Measurements from ENCODE around the gene CNN1. TPM values are rescaled to one million over a fixed set of nuclear protein-coding genes. Genes with fewer than 3 reads are reported as not detected.

Gene CNN1
- total and polyA plus RNA-seq, 8 donors = 4.5 to 37.0 (median 8.1) TPM

DNA sequence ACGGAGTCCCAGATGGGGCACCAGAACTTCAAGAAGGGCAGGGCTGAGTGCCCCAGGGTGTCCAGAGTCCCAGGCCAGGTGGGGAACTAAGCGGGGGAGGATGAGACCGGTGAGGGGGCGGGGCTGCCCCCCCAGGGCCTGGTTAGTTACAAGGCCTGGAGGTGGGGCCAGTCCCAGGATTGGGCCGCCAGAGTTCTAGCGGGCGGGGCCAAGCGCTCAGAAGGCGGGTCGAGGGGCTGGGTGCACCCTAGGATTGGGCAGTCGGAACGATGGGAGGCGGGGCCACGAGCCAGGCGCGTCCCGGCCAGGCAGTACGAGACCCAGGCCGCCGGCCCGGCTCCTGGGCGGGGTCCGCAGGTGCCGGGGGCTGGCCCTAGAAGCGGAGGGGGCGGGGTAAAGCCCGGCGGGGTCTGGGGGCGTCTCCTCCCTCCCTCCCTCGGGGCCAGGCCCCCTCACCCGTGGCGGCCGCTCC lies 33.6 kb upstream of the CNN1 start:
- intact Hi-C loops (cut with DNase I) = no loop called here
- Histone ChIP-seq H3K36me3 (no peaks in the 10 kb centered on the region), H3K27ac (peak overlapping the region; percentile 91 to 98), H3K4me3 (peak overlapping the region; percentile 90 to 96), H3K4me1 (peaks cover 3 to 16% of the 10 kb centered on the region in 2 donors), H3K27me3 (no peaks in the 10 kb centered on the region), H3K9me3 (no peaks in the 10 kb centered on the region)
- ATAC-seq = peak; percentile 97
- TF ChIP-seq, protein P1, sequence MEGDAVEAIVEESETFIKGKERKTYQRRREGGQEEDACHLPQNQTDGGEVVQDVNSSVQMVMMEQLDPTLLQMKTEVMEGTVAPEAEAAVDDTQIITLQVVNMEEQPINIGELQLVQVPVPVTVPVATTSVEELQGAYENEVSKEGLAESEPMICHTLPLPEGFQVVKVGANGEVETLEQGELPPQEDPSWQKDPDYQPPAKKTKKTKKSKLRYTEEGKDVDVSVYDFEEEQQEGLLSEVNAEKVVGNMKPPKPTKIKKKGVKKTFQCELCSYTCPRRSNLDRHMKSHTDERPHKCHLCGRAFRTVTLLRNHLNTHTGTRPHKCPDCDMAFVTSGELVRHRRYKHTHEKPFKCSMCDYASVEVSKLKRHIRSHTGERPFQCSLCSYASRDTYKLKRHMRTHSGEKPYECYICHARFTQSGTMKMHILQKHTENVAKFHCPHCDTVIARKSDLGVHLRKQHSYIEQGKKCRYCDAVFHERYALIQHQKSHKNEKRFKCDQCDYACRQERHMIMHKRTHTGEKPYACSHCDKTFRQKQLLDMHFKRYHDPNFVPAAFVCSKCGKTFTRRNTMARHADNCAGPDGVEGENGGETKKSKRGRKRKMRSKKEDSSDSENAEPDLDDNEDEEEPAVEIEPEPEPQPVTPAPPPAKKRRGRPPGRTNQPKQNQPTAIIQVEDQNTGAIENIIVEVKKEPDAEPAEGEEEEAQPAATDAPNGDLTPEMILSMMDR (IDR thresholded peaks at IDR 0.05) = no peak
- DNase-seq = peak; percentile 88 to 99 (median 98)

DNA sequence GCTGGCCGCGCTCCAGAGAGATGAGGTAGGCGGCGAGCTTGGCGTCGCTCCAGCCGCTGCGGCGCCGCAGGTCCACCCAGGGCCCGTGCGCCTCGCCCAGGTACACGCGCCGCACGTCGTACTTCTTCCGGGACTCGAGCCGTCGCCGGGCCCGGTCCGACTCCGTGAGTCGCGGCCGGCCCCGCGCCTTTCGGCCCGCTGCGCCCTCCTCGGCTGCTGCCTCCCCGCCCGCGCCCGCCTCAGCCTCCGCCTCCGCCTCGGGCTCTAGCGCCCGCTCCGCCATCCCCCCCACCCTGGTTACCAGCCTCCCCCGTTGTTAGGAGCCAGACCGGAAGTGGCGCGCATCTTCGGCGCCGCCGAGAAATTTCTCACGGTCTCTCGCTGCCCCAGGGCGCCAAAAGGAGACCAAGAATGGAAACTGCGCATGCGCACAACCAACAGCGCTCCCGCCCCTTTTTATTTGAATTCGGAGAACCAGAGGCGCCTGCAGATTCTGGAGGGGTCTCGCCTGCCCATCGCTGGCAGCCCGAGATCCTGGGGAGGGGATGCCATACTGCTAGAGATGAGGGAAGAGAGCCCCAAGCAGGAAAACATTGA lies 33.0 kb upstream of the CNN1 start, which contains the start of gene ZNF653:
Gene ZNF653, minus strand, starts transcription at position 336 of the 597 bp plus-strand sequence. Its CDS starts 53 bp downstream, at position 283.
- TF ChIP-seq, protein P1 (IDR thresholded peaks at IDR 0.05) = no peak
- DNase-seq (peak; percentile 94 to 98 (median 96)), ATAC-seq (peak; percentile 82)
- H3K4me1 ChIP-seq = peaks cover 3 to 16% of the 10 kb centered on the region in 2 donors
- no peaks in the 10 kb centered on the region for H3K9me3 ChIP-seq
- no peaks in the 10 kb centered on the region for H3K27me3 ChIP-seq
- intact Hi-C loops (cut with DNase I) = no loop called here
- H3K36me3 ChIP-seq = no peaks in the 10 kb centered on the region
- H3K27ac ChIP-seq = peak within 1 kb of the TSS; percentile 91 to 98
- H3K4me3 ChIP-seq = peak within 1 kb of the TSS; percentile 90 to 96

DNA sequence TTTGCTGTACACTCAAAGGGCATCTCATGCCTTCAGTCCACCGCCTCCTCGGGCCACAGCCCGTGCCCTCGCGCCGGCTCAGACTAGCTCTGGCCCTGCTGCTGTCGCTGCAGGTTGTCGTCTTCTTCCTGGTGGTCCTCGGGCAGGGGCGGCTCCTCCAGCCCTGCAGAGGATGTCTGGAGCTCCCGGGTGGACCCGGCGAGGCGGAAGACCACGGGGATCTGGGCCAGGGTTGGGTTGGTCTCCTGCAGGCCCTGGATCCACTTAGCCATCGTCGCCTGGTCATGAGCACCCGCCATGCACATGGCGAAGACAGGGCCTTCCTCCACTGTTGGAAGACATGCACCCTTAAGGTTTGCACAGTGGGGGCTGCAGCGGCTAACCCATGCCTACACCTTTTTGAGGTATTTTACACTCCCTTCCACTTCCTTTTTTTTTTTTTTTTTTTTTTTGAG lies 32.5 kb upstream of the CNN1 start:
- intact Hi-C loops (cut with DNase I) = no loop called here

DNA sequence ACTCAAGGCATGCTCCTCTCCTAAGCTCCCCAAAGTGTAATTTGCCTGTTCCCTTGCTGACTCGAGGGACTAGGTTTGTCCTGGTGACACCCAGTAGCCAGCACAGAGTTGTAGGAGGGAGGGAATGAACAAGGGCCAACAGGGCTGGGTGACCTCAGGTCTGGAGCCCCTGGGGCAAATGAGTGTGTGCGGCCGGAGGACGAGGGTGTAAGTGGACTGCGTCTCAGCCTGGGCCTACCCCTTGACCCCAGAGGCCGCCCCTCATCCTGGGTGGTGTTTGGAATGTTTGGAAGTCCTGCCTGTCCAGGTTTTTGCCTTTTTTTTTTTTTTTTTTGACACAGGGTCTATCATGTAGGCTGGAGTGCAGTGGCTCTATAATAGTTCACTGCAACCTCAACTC lies 31.7 kb upstream of the CNN1 start:
- Histone ChIP-seq H3K4me3 (no peak overlapping the region), H3K36me3 (peaks cover 0 to 10% of the 10 kb centered on the region in 2 donors), H3K27ac (no peak overlapping the region), H3K9me3 (no peaks in the 10 kb centered on the region), H3K4me1 (peaks cover 3 to 16% of the 10 kb centered on the region in 2 donors), H3K27me3 (no peaks in the 10 kb centered on the region)
- intact Hi-C loops (cut with DNase I) = no loop called here
- ATAC-seq (no peak), DNase-seq (no peak)
- TF ChIP-seq, protein P1 (IDR thresholded peaks at IDR 0.05) = no peak

More for the DNA sequence above, 32.5 kb upstream of the CNN1 start:
- TF ChIP-seq, protein P1 (IDR thresholded peaks at IDR 0.05) = no peak
- H3K4me3 ChIP-seq = peak overlapping the region; percentile 90 to 96
- no peak for DNase-seq
- peak overlapping the region; percentile 91 to 98 for H3K27ac ChIP-seq
- peaks cover 3 to 16% of the 10 kb centered on the region in 2 donors for H3K4me1 ChIP-seq
- no peaks in the 10 kb centered on the region for H3K9me3 ChIP-seq
- ATAC-seq = peak; percentile 51
- H3K27me3 ChIP-seq = no peaks in the 10 kb centered on the region
- H3K36me3 ChIP-seq = peaks cover 0 to 1% of the 10 kb centered on the region in 2 donors

DNA sequence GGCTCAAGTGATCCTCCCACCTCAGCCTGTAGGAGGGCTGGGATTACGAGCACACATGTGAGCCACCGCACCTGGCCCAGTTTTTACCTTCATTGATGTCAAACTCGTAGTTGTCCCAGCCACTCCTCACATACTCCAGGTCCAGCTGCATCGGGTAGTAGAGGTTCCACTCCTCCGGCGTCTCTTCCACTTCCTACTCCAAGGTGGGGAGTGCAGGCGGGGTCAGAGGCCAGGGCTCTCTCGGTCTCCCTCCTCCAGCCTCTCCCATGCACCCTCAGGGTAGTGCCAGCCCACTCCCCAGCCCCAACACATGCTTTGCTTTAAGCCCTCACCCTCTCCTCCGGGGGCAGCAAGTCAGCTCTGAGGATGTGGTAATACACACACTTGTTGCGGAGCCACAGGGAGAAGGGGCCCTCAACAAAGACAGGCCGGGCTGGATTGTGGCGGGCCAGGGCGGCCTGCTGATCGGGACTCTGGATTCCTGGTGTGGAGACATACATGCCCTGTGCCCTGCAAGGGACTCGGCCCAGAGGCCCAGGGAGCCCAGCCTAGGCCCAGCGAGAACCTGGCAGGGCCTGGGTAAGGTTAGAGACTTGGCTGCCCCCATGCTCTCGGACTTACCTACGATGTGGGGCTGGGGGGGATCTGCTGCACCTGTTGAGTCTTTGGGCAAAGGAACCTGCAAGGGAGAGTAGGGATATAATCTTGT lies 31.1 kb upstream of the CNN1 start:
- TF ChIP-seq, protein P1 (IDR thresholded peaks at IDR 0.05) = no peak
- Histone ChIP-seq H3K36me3 (peaks cover 0 to 15% of the 10 kb centered on the region in 2 donors), H3K27ac (no peak overlapping the region), H3K27me3 (no peaks in the 10 kb centered on the region), H3K4me1 (peaks cover 3 to 16% of the 10 kb centered on the region in 2 donors), H3K9me3 (no peaks in the 10 kb centered on the region), H3K4me3 (no peak overlapping the region)
- intact Hi-C loops (cut with DNase I) = no loop called here
- DNase-seq (no peak), ATAC-seq (no peak)

Measured in left lung (tissue), 10 donors.